SK-N-SH (cell line): ENCODE data around the gene SCFD1. TPM values are rescaled to one million over a fixed set of nuclear protein-coding genes. Genes with fewer than 3 reads are reported as not detected.

Experiments used
- CTCF ChIA-PET: fragments of 300-600, 350-600 bp; formaldehyde crosslinking; extraction: SDS; loops from one replicate; lab custom pipeline; 2021; lab: Yijun Ruan, JAX
- POLR2A ChIA-PET: fragments of 350-600 bp; sonication (Branson Sonifier 250); formaldehyde crosslinking; extraction: SDS; loops from one replicate; lab custom pipeline; 2020; ENCODE audit warnings: antibody characterized with exemption, inconsistent platforms; lab: Yijun Ruan, JAX
- DNase-seq: peaks from one replicate; pipeline ENCODE4 v3.0.0; 2012
- H2AFZ ChIP-seq: fragments of 200-600 bp; sonication (generic); 2 replicates; pipeline ENCODE4 v1.8.1; 2016; ENCODE audit warnings: antibody characterized with exemption, mild to moderate bottlenecking, low read depth
- H3F3A ChIP-seq: fragments of 200-600 bp; sonication (generic); replicated peaks from 2 replicates; pipeline ENCODE3; 2016; ENCODE audit warnings: antibody characterized with exemption, mild to moderate bottlenecking; ENCODE audit not compliant: insufficient read depth
- H3K27ac ChIP-seq, 2 experiments: fragments of 200-500 bp in 1 of 2; fragments of 200-600 bp in 1 of 2; sonication (Bioruptor generic) in 1 of 2; sonication (generic), shearing (Covaris generic) in 1 of 2; 2 replicates each; pipeline versions ENCODE4 v1.5.1 to v1.6.1; 2014 to 2016; ENCODE audit warnings: low read depth in 2 of 2, inconsistent platforms in 1 of 2, low read length in 1 of 2, mild to moderate bottlenecking in 1 of 2, mixed read lengths in 1 of 2
- H3K27me3 ChIP-seq: fragments of 200-600 bp; sonication (generic), shearing (Covaris generic); 2 replicates; pipeline ENCODE4 v1.6.1; 2016; ENCODE audit warnings: mixed run types; ENCODE audit not compliant: insufficient read depth
- H3K36me3 ChIP-seq, 2 experiments: fragments of 200-500 bp in 1 of 2; fragments of 200-600 bp in 1 of 2; sonication (Bioruptor generic) in 1 of 2; sonication (generic) in 1 of 2; replicated peaks in 1 of 2; 2 replicates each; pipeline versions ENCODE3 to v1.5.1; 2014 to 2016; ENCODE audit warnings: low read length in 1 of 2, mild to moderate bottlenecking in 1 of 2; ENCODE audit not compliant: insufficient read depth in 2 of 2, control insufficient read depth in 1 of 2
- H3K4me1 ChIP-seq, 2 experiments: fragments of 200-500 bp in 1 of 2; fragments of 200-600 bp in 1 of 2; sonication (Bioruptor generic) in 1 of 2; sonication (generic), shearing (Covaris generic) in 1 of 2; 2 replicates each; pipeline versions ENCODE4 v1.5.1 to v1.6.1; 2014 to 2016; ENCODE audit warnings: low read depth in 1 of 2, low read length in 1 of 2, mixed run types in 1 of 2; ENCODE audit not compliant: insufficient read depth in 2 of 2, control insufficient read depth in 1 of 2
- H3K4me2 ChIP-seq: fragments of 200-600 bp; sonication (generic), shearing (Covaris generic); 2 replicates; pipeline ENCODE4 v1.6.1; 2017; ENCODE audit warnings: mixed run types
- H3K4me3 ChIP-seq, 2 experiments: fragments of 200-500 bp in 1 of 2; fragments of 200-600 bp in 1 of 2; sonication (Bioruptor generic) in 1 of 2; sonication (generic), shearing (Covaris generic) in 1 of 2; 2 replicates each; pipeline versions ENCODE4 v1.5.1 to v1.8.1; 2014 to 2016; ENCODE audit warnings: low read depth in 2 of 2, inconsistent platforms in 1 of 2, low read length in 1 of 2, mild to moderate bottlenecking in 1 of 2, mixed read lengths in 1 of 2, moderate library complexity in 1 of 2
- H3K79me2 ChIP-seq: fragments of 200-600 bp; sonication (generic); 2 replicates; pipeline ENCODE4 v1.8.1; 2017; ENCODE audit warnings: mild to moderate bottlenecking; ENCODE audit not compliant: insufficient read depth
- H3K9ac ChIP-seq: fragments of 200-600 bp; sonication (generic); 2 replicates; pipeline ENCODE4 v1.6.1; 2017; ENCODE audit warnings: mixed run types
- H3K9me2 ChIP-seq: fragments of 200-600 bp; sonication (generic); 2 replicates; pipeline ENCODE4 v1.6.1; 2017; ENCODE audit warnings: mixed run types
- H3K9me3 ChIP-seq: fragments of 200-600 bp; sonication (generic); 2 replicates; pipeline ENCODE4 v1.6.1; 2017; ENCODE audit warnings: mixed run types, mild to moderate bottlenecking, moderate library complexity
- H4K20me1 ChIP-seq: fragments of 200-600 bp; sonication (generic); 2 replicates; pipeline ENCODE4 v1.6.1; 2017; ENCODE audit warnings: mild to moderate bottlenecking, mixed run types; ENCODE audit not compliant: insufficient read depth
- EP300 ChIP-seq, 2 experiments: IDR thresholded peaks; 2 replicates each; pipeline versions ENCODE4 v1.4.0 to v1.6.1; 2012; ENCODE audit warnings: borderline replicate concordance in 1 of 2, low read depth in 1 of 2, low read length in 1 of 2
- FOSL2 ChIP-seq: IDR thresholded peaks from 2 replicates; pipeline ENCODE4 v1.4.0; 2012; ENCODE audit warnings: low read depth, mild to moderate bottlenecking, moderate library complexity, borderline replicate concordance
- FOXM1 ChIP-seq: IDR thresholded peaks from 2 replicates; pipeline ENCODE4 v1.4.0; 2012; ENCODE audit warnings: low read depth, mild to moderate bottlenecking
- GABPA ChIP-seq: IDR thresholded peaks from 2 replicates; pipeline ENCODE4 v1.4.0; 2012; ENCODE audit warnings: low read depth, mild to moderate bottlenecking
- GATA2 ChIP-seq: sonication (generic); formaldehyde crosslinking; IDR thresholded peaks from 2 replicates; pipeline ENCODE4 v1.5.0; 2020; ENCODE audit warnings: mild to moderate bottlenecking, missing genetic modification reagents
- NFIC ChIP-seq: IDR thresholded peaks from 2 replicates; pipeline ENCODE4 v1.4.0; 2012; ENCODE audit warnings: borderline replicate concordance
- NRF1 ChIP-seq: IDR thresholded peaks from 2 replicates; pipeline ENCODE4 v1.6.1; 2012; ENCODE audit warnings: low read depth, mild to moderate bottlenecking, low read length
- RCOR1 ChIP-seq: fragments of 150-350 bp; IDR thresholded peaks from 2 replicates; pipeline ENCODE4 v1.6.1; 2017; ENCODE audit warnings: antibody characterized with exemption, low read length
- RFX5 ChIP-seq: IDR thresholded peaks from 2 replicates; pipeline ENCODE4 v1.6.1; 2012; ENCODE audit warnings: mild to moderate bottlenecking, improper control_type of control experiment, low read length
- TCF12 ChIP-seq: IDR thresholded peaks from 2 replicates; pipeline ENCODE4 v1.4.0; 2012
- TEAD4 ChIP-seq: IDR thresholded peaks from 2 replicates; pipeline ENCODE4 v1.4.0; 2012; ENCODE audit warnings: mild to moderate bottlenecking, borderline replicate concordance; ENCODE audit not compliant: insufficient read depth
- WGBS: methylation state at CpG from one replicate; pipeline ENCODE4 v1.1.6; 2017; ENCODE audit warnings: low lambda C conversion rate; 5-methylcytosine and 5-hydroxymethylcytosine counted together
- polyA plus RNA-seq, 3 experiments: library from polyadenylated mRNA; depleted of rRNA; stranded (reverse); fragments of >200 nt; gene quantifications; 2 replicates each; pipeline ENCODE4 v1.2.3, GENCODE V29; 2012
- TF ChIP-seq, protein P1 (sequence below): fragments of 150-350 bp; IDR thresholded peaks from 2 replicates; pipeline ENCODE4 v1.6.1; 2017; ENCODE audit warnings: antibody characterized with exemption, low read length, low read depth, borderline replicate concordance
- TF ChIP-seq, protein P2 (sequence below): IDR thresholded peaks from 2 replicates; pipeline ENCODE4 v1.6.1; 2012; ENCODE audit warnings: mild to moderate bottlenecking, low read depth, low read length, moderate library complexity
- TF ChIP-seq, protein P3 (sequence below): IDR thresholded peaks from 2 replicates; pipeline ENCODE4 v1.4.0; 2012; ENCODE audit warnings: low read depth, borderline replicate concordance

SCFD1 gene
- polyA plus RNA-seq, 1 of the 3 experiments (the other 2 are of a cell fraction), result 31.4 TPM

DNA sequence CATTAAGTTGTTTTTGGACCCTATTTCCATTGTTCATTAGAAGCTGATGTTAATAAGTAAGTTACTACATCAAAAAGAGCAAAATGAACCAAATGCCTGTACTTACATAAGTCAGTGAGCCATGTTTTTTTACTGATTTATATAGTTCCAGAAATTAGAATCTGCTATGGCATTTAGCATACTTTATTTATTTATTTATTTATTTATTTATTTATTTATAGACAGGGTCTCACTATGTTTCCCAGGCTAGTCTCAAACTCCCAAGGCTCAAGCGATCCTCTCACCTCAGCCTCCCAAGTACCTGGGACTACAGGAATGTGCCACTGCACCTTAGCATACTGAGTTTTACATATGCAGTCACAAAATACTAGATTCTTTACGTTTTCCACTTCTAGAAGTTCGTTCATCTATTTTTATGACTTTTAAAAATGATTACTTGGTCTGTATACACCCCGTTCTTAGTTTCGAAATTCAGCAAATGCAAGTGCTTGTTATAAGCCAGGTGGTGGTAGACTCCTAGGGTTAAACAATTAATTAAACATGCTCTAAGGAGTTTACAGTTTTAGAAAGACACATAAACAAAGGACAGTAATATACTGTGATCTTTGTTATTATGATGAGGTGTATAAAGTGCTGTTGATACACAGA, 69.8 kb downstream of the SCFD1 start:
- Histone ChIP-seq H3K4me1 (no peaks in the 10 kb centered on the region), H3K79me2 (no peaks in the 10 kb centered on the region; the same call in 1 of the 2 replicates), H3K4me2 (no peak overlapping the region), H2AFZ (no peak overlapping the region), H4K20me1 (no peaks in the 10 kb centered on the region), H3K9me3 (no peaks in the 10 kb centered on the region), H3F3A (no peaks in the 10 kb centered on the region), H3K27me3 (no peaks in the 10 kb centered on the region), H3K9ac (no peak overlapping the region), H3K27ac (no peak overlapping the region)
- 94% methylated on average over 5 of the region's 5 CpGs for WGBS
- DNase-seq, result no peak
- CTCF ChIA-PET, result no interaction called here
- no peak for TF ChIP-seq RFX5
- TF ChIP-seq FOXM1, result no peak
- TF ChIP-seq NFIC, result no peak
- no peak for TF ChIP-seq GABPA
- TF ChIP-seq, all 33 proteins: peak for 0
- POLR2A ChIA-PET, result no interaction called here
- Histone ChIP-seq H3K36me3 (peaks cover 22 to 47% of the 10 kb centered on the region in 2 experiments), H3K4me3 (no peak overlapping the region), H3K9me2 (no peaks in the 10 kb centered on the region)

DNA sequence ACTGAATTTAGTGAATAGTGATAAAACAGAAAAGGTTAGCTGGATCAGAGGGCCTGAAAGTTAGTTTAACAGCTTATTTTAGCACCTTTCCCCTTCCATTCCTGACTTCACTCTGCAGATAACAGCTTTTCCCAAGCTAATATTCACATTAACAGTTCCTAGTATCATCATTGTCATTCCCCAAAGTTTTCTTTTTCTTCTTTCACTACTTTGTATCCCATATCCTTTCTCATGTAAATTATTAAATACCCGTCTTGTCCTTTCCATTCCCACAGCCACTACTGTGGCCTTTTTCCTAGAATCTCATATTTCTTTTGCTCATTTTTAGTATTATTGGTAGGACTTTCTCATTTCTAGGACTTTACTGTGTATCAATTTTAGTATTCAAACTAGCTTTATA, 70.5 kb downstream of the SCFD1 start:
- CTCF ChIA-PET, result no interaction called here
- peaks cover 29 to 52% of the 10 kb centered on the region in 2 experiments for H3K36me3 ChIP-seq
- H3F3A ChIP-seq, result no peaks in the 10 kb centered on the region
- no peaks in the 10 kb centered on the region for H3K9me2 ChIP-seq
- H3K79me2 ChIP-seq, result no peaks in the 10 kb centered on the region; the same call in 1 of the 2 replicates
- POLR2A ChIA-PET, result no interaction called here
- H2AFZ ChIP-seq, result no peak overlapping the region
- H3K9ac ChIP-seq, result no peak overlapping the region
- no peaks in the 10 kb centered on the region for H3K9me3 ChIP-seq
- no peak for TF ChIP-seq TCF12
- TF ChIP-seq NRF1, result no peak
- TF ChIP-seq FOSL2, result no peak
- TF ChIP-seq GATA2 (CRISPR knock-in tag), result no peak
- no peak for TF ChIP-seq GABPA
- H3K4me2 ChIP-seq, result no peak overlapping the region
- 91% methylated on average over 1 of the region's 1 CpG for WGBS
- no peak overlapping the region for H3K27ac ChIP-seq
- no peak for DNase-seq
- no peak overlapping the region for H3K4me3 ChIP-seq
- no peaks in the 10 kb centered on the region for H3K4me1 ChIP-seq
- no peaks in the 10 kb centered on the region for H4K20me1 ChIP-seq
- no peaks in the 10 kb centered on the region for H3K27me3 ChIP-seq

DNA sequence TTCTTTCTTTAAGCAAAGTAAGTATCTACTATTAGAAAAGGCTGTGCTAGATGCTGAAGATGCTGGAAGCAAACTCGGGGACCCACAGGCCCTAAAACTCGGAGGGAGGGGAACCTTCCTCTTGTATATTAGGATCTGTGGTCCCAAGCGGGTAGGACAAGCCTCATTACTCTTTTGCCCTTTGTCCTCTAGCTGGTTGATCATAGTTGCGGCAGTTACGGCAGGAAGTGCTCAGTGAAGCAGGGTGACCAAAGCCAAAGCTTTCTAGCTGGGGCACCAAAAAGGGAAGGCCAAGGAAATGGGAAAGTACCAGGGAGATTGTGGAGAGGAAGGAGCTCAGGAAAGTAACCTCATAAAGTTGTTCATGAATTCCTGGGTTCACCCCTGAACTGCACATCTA, 76.3 kb downstream of the SCFD1 start:
- H3K9me2 ChIP-seq, result no peaks in the 10 kb centered on the region
- H3K27ac ChIP-seq, result no peak overlapping the region
- no peak overlapping the region for H3K4me3 ChIP-seq
- no peak overlapping the region for H3K4me2 ChIP-seq
- CTCF ChIA-PET, result interaction anchor here (1.3 kb wide), 1 partner anchor 177 kb away, joined by 4 read pairs; no protein-coding TSS in a partner anchor
- no peaks in the 10 kb centered on the region for H3K79me2 ChIP-seq
- POLR2A ChIA-PET, result no interaction called here
- H3F3A ChIP-seq, result no peaks in the 10 kb centered on the region
- H3K4me1 ChIP-seq, result no peaks in the 10 kb centered on the region
- H4K20me1 ChIP-seq, result no peaks in the 10 kb centered on the region
- H2AFZ ChIP-seq, result no peak overlapping the region
- no peaks in the 10 kb centered on the region for H3K9me3 ChIP-seq
- peaks cover 60 to 76% of the 10 kb centered on the region in 2 experiments for H3K36me3 ChIP-seq
- H3K9ac ChIP-seq, result no peak overlapping the region
- DNase-seq, result no peak
- H3K27me3 ChIP-seq, result no peaks in the 10 kb centered on the region
- WGBS, result 84% methylated on average over 5 of the region's 5 CpGs
- TF ChIP-seq RCOR1 (no peak), TEAD4 (no peak), EP300 (IDR thresholded peaks at IDR 0.05; ENCODE audit: borderline replicate concordance in 1 of 2, low read depth in 1 of 2, low read length in 1 of 2) (no peak), FOSL2 (no peak), GATA2 (CRISPR knock-in tag) (no peak)
- TF ChIP-seq, protein P1, sequence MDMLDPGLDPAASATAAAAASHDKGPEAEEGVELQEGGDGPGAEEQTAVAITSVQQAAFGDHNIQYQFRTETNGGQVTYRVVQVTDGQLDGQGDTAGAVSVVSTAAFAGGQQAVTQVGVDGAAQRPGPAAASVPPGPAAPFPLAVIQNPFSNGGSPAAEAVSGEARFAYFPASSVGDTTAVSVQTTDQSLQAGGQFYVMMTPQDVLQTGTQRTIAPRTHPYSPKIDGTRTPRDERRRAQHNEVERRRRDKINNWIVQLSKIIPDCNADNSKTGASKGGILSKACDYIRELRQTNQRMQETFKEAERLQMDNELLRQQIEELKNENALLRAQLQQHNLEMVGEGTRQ, result no peak
- TF ChIP-seq, protein P2, sequence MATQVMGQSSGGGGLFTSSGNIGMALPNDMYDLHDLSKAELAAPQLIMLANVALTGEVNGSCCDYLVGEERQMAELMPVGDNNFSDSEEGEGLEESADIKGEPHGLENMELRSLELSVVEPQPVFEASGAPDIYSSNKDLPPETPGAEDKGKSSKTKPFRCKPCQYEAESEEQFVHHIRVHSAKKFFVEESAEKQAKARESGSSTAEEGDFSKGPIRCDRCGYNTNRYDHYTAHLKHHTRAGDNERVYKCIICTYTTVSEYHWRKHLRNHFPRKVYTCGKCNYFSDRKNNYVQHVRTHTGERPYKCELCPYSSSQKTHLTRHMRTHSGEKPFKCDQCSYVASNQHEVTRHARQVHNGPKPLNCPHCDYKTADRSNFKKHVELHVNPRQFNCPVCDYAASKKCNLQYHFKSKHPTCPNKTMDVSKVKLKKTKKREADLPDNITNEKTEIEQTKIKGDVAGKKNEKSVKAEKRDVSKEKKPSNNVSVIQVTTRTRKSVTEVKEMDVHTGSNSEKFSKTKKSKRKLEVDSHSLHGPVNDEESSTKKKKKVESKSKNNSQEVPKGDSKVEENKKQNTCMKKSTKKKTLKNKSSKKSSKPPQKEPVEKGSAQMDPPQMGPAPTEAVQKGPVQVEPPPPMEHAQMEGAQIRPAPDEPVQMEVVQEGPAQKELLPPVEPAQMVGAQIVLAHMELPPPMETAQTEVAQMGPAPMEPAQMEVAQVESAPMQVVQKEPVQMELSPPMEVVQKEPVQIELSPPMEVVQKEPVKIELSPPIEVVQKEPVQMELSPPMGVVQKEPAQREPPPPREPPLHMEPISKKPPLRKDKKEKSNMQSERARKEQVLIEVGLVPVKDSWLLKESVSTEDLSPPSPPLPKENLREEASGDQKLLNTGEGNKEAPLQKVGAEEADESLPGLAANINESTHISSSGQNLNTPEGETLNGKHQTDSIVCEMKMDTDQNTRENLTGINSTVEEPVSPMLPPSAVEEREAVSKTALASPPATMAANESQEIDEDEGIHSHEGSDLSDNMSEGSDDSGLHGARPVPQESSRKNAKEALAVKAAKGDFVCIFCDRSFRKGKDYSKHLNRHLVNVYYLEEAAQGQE, result no peak
- TF ChIP-seq, protein P3, sequence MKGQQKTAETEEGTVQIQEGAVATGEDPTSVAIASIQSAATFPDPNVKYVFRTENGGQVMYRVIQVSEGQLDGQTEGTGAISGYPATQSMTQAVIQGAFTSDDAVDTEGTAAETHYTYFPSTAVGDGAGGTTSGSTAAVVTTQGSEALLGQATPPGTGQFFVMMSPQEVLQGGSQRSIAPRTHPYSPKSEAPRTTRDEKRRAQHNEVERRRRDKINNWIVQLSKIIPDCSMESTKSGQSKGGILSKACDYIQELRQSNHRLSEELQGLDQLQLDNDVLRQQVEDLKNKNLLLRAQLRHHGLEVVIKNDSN, result no peak
